GM10266 (cell line): ENCODE data around the gene PLVAP.

Source experiments
- DNase-seq: peaks from one replicate; pipeline ENCODE4 v3.0.0; 2012; ENCODE audit errors: extremely low spot score
- CTCF ChIP-seq: IDR thresholded peaks from 2 replicates; pipeline ENCODE4 v1.5.1; 2012; ENCODE audit warnings: mild to moderate bottlenecking, low read depth; ENCODE audit not compliant: control insufficient read depth, insufficient read depth; ENCODE audit errors: missing control alignments

Gene PLVAP

GRCh38 chr19:17337675-17338432, 39.3 kb downstream of the PLVAP start:
- peak; percentile 62 for DNase-seq
- TF ChIP-seq CTCF: no peak

- DNase-seq: peak; percentile 99
- no peak for TF ChIP-seq CTCF
Measured at GRCh38 chr19:17336872-17337674, 40.1 kb downstream of the PLVAP start, which contains the start of gene GTPBP3. GTPBP3 (plus strand) TSS chr19:17337553; CDS start chr19:17337612, 59 bp downstream.

GRCh38 chr19:17335575-17335974, 41.6 kb downstream of the PLVAP start:
- no peak for TF ChIP-seq CTCF
- DNase-seq: no peak

GRCh38 chr19:17334414-17335409, 42.4 kb downstream of the PLVAP start, which contains the start of gene ANO8:
ANO8 (minus strand) TSS chr19:17334855; CDS start chr19:17334670, 185 bp downstream.
- DNase-seq: peak; percentile 94
- TF ChIP-seq CTCF: no peak

- DNase-seq: peak; percentile 75
Measured at GRCh38 chr19:17333611-17334413, 43.3 kb downstream of the PLVAP start.

More at GRCh38 chr19:17333611-17334413, 43.3 kb downstream of the PLVAP start:
- no peak for TF ChIP-seq CTCF
